ENCODE data around the gene SRD5A1.

DNA sequence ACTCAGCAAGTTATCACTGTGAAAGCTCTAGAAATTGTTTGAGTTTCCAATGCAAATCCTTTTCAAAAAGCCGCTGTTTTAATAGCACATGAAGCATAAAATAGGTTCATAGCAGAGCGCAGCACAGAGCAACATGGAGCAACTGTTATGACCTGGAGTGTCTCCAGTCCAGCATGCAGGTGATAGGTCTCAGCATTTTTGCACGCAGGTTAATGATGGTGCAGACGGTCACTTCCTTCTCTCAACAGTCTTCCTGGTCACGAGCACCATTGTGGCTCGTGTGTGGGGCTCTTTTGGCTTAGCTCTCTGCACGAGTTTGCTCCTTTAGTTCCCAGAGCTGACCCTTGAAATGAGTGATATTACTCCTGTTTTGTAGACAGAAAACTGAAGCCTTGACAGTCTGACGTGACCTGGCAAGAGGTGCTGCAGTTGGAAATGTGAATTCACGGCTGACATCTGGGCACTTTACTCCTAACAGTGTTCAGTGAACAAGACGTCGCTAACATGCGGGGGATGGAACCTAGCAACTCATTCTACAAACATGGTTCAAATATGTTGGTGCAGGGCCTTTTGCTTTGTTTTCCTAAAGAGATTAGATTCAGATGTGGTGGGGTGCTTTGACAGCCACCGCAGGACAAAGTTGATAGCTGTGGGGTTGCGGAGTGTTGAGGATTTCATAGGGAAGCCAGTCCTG lies 90.0 kb downstream of the SRD5A1 start:
- TF ChIP-seq, protein P1, sequence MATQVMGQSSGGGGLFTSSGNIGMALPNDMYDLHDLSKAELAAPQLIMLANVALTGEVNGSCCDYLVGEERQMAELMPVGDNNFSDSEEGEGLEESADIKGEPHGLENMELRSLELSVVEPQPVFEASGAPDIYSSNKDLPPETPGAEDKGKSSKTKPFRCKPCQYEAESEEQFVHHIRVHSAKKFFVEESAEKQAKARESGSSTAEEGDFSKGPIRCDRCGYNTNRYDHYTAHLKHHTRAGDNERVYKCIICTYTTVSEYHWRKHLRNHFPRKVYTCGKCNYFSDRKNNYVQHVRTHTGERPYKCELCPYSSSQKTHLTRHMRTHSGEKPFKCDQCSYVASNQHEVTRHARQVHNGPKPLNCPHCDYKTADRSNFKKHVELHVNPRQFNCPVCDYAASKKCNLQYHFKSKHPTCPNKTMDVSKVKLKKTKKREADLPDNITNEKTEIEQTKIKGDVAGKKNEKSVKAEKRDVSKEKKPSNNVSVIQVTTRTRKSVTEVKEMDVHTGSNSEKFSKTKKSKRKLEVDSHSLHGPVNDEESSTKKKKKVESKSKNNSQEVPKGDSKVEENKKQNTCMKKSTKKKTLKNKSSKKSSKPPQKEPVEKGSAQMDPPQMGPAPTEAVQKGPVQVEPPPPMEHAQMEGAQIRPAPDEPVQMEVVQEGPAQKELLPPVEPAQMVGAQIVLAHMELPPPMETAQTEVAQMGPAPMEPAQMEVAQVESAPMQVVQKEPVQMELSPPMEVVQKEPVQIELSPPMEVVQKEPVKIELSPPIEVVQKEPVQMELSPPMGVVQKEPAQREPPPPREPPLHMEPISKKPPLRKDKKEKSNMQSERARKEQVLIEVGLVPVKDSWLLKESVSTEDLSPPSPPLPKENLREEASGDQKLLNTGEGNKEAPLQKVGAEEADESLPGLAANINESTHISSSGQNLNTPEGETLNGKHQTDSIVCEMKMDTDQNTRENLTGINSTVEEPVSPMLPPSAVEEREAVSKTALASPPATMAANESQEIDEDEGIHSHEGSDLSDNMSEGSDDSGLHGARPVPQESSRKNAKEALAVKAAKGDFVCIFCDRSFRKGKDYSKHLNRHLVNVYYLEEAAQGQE (IDR thresholded peaks at IDR 0.05; ENCODE audit: insufficient replicate concordance, low read depth): no peak
- no peak for TF ChIP-seq POLR2AphosphoS5 (IDR thresholded peaks at IDR 0.05; ENCODE audit: low read depth)

Measured in HL-60 (cell line).